ENCODE data around the gene CTDSPL.

The CTDSPL gene

GRCh38 chr3:37824954-37825328 lies 36.7 kb upstream of the CTDSPL start:
- H3K27me3 ChIP-seq (ENCODE audit: insufficient read depth, low read length, poor library complexity): no peaks in the 10 kb centered on the region
- no peak overlapping the region for H3K4me2 ChIP-seq (ENCODE audit: insufficient read depth, low read length)
- no peak for TF ChIP-seq CTCF (IDR thresholded peaks at IDR 0.05; ENCODE audit: borderline replicate concordance, extremely low read depth, low read length, poor library complexity, severe bottlenecking)
- no peak for TF ChIP-seq EZH2 (IDR thresholded peaks at IDR 0.05; ENCODE audit: borderline replicate concordance, low read depth, low read length, severe bottlenecking)
- no peaks in the 10 kb centered on the region for H3K4me1 ChIP-seq (ENCODE audit: insufficient read depth, low read length)
- no peaks in the 10 kb centered on the region for H3K9me3 ChIP-seq (ENCODE audit: insufficient read depth, low read length, severe bottlenecking)
- H2AFZ ChIP-seq (ENCODE audit: low read depth, low read length): no peak overlapping the region
- no peak overlapping the region for H3K4me3 ChIP-seq (ENCODE audit: low read depth in 1 of 2, low read length in 2 of 2)
- H3K79me2 ChIP-seq (ENCODE audit: insufficient read depth, low read length): no peaks in the 10 kb centered on the region
- no peaks in the 10 kb centered on the region for H3K36me3 ChIP-seq (ENCODE audit: insufficient read depth, low read length)
- no peaks in the 10 kb centered on the region for H4K20me1 ChIP-seq (ENCODE audit: insufficient read depth, low read length)
- ATAC-seq (ENCODE audit: insufficient read depth, low read depth): no peak
- no peak overlapping the region for H3K27ac ChIP-seq (ENCODE audit: low read length)
- DNase-seq: no peak
- H3K9ac ChIP-seq (ENCODE audit: low read depth, low read length): no peak overlapping the region

DNA sequence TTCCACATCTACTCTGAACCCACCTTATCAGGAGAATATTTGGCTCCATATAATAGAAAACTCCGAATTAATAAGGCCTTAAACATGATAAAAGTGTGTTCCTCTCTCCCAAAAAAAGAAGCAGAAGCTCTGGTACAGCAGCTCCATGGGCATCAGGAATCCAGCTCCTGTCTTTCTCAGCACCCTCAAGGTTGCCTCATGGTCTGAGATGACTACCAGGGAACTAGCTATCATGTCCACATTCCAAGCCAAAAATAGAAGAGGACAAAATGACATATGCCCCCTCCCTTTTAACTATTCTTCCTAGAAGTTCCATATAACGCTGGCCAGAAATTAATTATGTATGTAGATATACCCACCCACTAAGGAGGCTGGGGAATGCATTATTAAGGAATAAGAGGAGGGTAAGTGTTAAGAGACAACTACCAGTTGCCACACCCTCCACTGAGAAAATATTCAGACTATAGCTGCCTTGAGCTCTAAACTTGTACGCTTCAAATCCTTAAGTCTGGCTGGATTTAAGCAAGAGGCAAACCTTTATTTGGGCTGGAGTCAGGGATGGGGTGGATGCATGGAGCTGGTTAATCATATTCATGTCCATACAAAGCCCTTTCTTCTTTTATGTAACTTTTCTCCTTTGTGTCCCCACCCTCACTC lies 35.8 kb upstream of the CTDSPL start:
- no peak overlapping the region for H2AFZ ChIP-seq (ENCODE audit: low read depth, low read length)
- ATAC-seq (ENCODE audit: insufficient read depth, low read depth) (no peak), DNase-seq (no peak)
- no peaks in the 10 kb centered on the region for H3K79me2 ChIP-seq (ENCODE audit: insufficient read depth, low read length)
- no peak overlapping the region for H3K4me2 ChIP-seq (ENCODE audit: insufficient read depth, low read length)
- no peaks in the 10 kb centered on the region for H3K36me3 ChIP-seq (ENCODE audit: insufficient read depth, low read length)
- H3K27ac ChIP-seq (ENCODE audit: low read length): no peak overlapping the region
- no peak overlapping the region for H3K4me3 ChIP-seq (ENCODE audit: low read depth in 1 of 2, low read length in 2 of 2)
- no peaks in the 10 kb centered on the region for H3K4me1 ChIP-seq (ENCODE audit: insufficient read depth, low read length)
- no peaks in the 10 kb centered on the region for H3K9me3 ChIP-seq (ENCODE audit: insufficient read depth, low read length, severe bottlenecking)
- TF ChIP-seq EZH2 (IDR thresholded peaks at IDR 0.05; ENCODE audit: borderline replicate concordance, low read depth, low read length, severe bottlenecking) (no peak), CTCF (IDR thresholded peaks at IDR 0.05; ENCODE audit: borderline replicate concordance, extremely low read depth, low read length, poor library complexity, severe bottlenecking) (no peak)
- H4K20me1 ChIP-seq (ENCODE audit: insufficient read depth, low read length): no peaks in the 10 kb centered on the region
- no peaks in the 10 kb centered on the region for H3K27me3 ChIP-seq (ENCODE audit: insufficient read depth, low read length, poor library complexity)
- H3K9ac ChIP-seq (ENCODE audit: low read depth, low read length): no peak overlapping the region

DNA sequence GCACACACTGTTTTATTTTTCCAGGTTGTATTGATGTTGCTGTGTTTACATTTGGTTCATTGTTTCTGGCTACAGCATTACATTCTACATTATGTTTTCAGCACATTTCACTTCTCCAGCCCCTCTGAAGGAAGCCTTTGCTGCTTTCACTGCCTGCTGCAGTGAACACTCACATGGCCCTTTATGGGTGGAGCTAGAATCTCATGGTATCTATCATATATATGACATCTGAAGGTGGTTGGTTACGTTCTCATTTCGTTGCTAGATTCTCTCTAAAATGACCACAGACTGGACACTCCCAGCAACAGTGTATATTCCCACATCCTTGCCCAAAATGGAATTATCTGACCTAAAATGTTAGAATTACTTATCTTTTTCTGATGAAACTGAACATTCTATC lies 35.2 kb upstream of the CTDSPL start:
- Histone ChIP-seq H3K79me2 (ENCODE audit: insufficient read depth, low read length) (no peaks in the 10 kb centered on the region), H2AFZ (ENCODE audit: low read depth, low read length) (no peak overlapping the region), H3K36me3 (ENCODE audit: insufficient read depth, low read length) (no peaks in the 10 kb centered on the region), H3K9me3 (ENCODE audit: insufficient read depth, low read length, severe bottlenecking) (no peaks in the 10 kb centered on the region), H4K20me1 (ENCODE audit: insufficient read depth, low read length) (no peaks in the 10 kb centered on the region), H3K9ac (ENCODE audit: low read depth, low read length) (no peak overlapping the region), H3K27me3 (ENCODE audit: insufficient read depth, low read length, poor library complexity) (no peaks in the 10 kb centered on the region), H3K27ac (ENCODE audit: low read length) (no peak overlapping the region), H3K4me3 (ENCODE audit: low read depth in 1 of 2, low read length in 2 of 2) (no peak overlapping the region), H3K4me2 (ENCODE audit: insufficient read depth, low read length) (no peak overlapping the region), H3K4me1 (ENCODE audit: insufficient read depth, low read length) (no peaks in the 10 kb centered on the region)
- TF ChIP-seq EZH2 (IDR thresholded peaks at IDR 0.05; ENCODE audit: borderline replicate concordance, low read depth, low read length, severe bottlenecking): no peak
- no peak for TF ChIP-seq CTCF (IDR thresholded peaks at IDR 0.05; ENCODE audit: borderline replicate concordance, extremely low read depth, low read length, poor library complexity, severe bottlenecking)
- DNase-seq (no peak), ATAC-seq (ENCODE audit: insufficient read depth, low read depth) (no peak)
